H7 (cell line): ENCODE data around the gene TAGLN. TPM values are rescaled to one million over a fixed set of nuclear protein-coding genes. Genes with fewer than 3 reads are reported as not detected.

Experiments used
- DNase-seq: peaks from one replicate; pipeline ENCODE4 v3.0.0; 2012
- H3K27me3 ChIP-seq: 2 replicates; pipeline ENCODE4 v1.6.0; 2011; ENCODE audit warnings: mild to moderate bottlenecking, low read length; ENCODE audit not compliant: control insufficient read depth, insufficient read depth
- H3K36me3 ChIP-seq: replicated peaks from 2 replicates; pipeline ENCODE4 v1.5.1; 2011; ENCODE audit warnings: low read length; ENCODE audit not compliant: control insufficient read depth, insufficient read depth
- H3K4me3 ChIP-seq: 2 replicates; pipeline ENCODE4 v1.5.1; 2011; ENCODE audit warnings: low read depth, mild to moderate bottlenecking, control low read depth, low read length, moderate library complexity; ENCODE audit not compliant: insufficient read depth
- total RNA-seq: library from RNA; depleted of rRNA; stranded (reverse); fragments of >200 nt; shearing (Covaris generic); gene quantifications from 2 replicates; pipeline ENCODE4 v1.2.3, GENCODE V29; 2014

TAGLN gene
- total RNA-seq, 1 experiment from 2014 or later, result 343 TPM

DNA sequence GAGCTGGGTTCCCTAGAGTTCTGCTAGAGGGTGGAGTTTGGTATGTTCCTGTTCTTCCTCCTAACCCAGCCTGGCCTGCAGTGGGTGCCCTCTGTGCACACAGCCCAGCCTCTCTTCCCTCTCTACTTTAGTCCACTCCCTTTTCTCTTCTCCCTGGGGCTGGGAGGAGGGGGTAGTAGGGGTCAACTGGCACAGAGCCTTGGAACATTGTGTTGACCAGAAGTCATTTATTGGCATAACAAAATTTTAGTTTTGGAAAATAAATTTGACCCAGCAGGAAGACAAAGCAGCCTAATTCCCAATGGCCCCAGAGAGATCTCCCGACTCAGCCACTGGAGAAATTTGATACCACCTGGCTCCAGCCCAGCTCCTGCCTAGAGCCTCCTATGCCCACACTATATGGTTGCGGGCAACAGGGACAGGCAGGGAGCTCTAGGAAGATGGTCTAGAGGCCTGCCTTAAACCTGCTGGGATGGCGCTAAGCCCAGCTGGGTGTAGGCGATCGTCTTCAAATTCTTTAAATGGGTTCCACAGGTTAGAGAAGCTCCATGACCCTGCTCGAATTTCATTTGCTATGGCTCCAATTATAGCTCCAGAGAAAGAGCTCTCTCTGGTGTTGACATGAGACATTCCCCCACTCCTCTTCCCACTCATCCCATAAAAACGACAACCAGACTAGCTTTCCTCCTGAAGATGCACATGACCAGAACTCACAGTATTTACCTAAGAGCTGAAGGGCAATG lies 22.8 kb downstream of the TAGLN start:
- DNase-seq, result no peak
- Histone ChIP-seq H3K36me3 (peaks cover 20% of the 10 kb centered on the region), H3K27me3 (no peaks in the 10 kb centered on the region), H3K4me3 (no peak overlapping the region)

- Histone ChIP-seq H3K36me3 (peaks cover 19% of the 10 kb centered on the region), H3K4me3 (no peak overlapping the region), H3K27me3 (no peaks in the 10 kb centered on the region)
- DNase-seq, result no peak
Observed at GRCh38 chr11:117222991-117223740, 24.0 kb downstream of the TAGLN start.

DNA sequence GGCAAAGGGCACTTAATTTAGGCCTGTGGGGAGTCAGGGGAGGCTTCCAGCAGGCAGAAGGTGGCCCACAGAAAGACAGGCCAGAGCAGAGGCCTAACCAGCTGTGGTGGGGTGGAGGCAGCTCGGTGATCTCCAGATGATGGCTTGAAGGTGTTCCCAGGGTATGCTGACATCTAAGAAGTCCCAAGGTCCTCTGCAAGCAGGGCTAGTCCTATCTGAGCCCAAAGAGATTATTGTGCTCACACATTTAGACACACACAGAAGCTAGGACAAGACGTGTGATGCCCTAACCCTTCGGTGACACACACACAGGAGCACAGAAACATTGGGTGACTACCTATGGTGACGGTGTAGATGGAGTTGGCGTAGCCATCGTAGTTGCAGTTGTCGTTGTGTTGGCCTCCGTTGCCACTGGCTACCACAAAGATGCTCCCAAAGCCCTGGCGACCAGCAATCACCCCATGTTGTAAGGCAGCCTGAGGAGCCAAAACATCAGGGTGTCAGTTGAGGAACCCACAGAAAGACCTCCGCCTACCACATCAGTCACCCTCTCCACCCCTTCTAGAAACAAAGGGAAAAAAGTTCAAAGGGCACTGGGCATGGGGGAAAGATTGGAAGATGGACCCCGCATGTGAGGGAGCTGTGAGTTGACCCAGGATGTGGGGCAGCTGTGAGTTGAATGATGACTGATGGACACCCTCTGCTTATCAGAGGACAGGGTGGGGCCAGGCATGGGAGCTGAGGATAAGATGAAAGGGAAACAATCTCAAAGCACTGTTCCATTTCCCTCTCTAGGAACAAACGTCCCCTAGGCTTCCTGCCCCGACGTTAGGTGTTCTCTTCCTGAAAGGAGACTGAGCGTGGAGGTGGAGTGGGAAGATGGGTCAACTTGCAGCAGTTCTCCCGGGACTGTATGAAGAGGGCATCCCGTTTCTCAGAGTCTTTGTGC lies 24.8 kb downstream of the TAGLN start:
- no peak for DNase-seq
- no peak overlapping the region for H3K4me3 ChIP-seq
- peaks cover 20% of the 10 kb centered on the region for H3K36me3 ChIP-seq
- H3K27me3 ChIP-seq, result no peaks in the 10 kb centered on the region

- H3K27me3 ChIP-seq, result no peaks in the 10 kb centered on the region
- no peak for DNase-seq
- peaks cover 18% of the 10 kb centered on the region for H3K36me3 ChIP-seq
- no peak overlapping the region for H3K4me3 ChIP-seq
Observed at GRCh38 chr11:117225553-117226170, 26.5 kb downstream of the TAGLN start.

GRCh38 chr11:117226388-117227385 lies 27.5 kb downstream of the TAGLN start:
- peaks cover 18% of the 10 kb centered on the region for H3K36me3 ChIP-seq
- H3K4me3 ChIP-seq, result no peak overlapping the region
- no peaks in the 10 kb centered on the region for H3K27me3 ChIP-seq
- peak; percentile 88 for DNase-seq

DNA sequence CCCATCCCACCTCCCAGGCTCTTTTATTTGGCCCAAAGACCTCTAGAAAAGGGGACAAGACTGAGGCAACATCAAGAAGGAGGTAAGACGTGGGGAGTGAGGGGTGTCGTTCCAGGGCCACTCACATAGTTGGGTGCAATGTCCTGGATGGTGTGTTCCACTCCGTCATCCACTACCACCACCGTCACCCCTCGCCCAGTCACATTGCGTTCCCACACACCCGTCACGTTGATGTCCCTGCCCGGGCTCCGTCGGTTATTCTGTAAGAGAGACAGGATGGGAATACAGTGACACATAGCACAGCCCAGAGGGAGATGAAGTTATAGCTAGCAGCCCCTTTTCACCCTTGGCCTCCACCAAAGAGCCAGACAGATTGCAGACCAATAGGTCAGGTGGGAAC lies 28.9 kb downstream of the TAGLN start:
- Histone ChIP-seq H3K36me3 (peaks cover 18% of the 10 kb centered on the region), H3K4me3 (no peak overlapping the region), H3K27me3 (no peaks in the 10 kb centered on the region)
- no peak for DNase-seq

DNA sequence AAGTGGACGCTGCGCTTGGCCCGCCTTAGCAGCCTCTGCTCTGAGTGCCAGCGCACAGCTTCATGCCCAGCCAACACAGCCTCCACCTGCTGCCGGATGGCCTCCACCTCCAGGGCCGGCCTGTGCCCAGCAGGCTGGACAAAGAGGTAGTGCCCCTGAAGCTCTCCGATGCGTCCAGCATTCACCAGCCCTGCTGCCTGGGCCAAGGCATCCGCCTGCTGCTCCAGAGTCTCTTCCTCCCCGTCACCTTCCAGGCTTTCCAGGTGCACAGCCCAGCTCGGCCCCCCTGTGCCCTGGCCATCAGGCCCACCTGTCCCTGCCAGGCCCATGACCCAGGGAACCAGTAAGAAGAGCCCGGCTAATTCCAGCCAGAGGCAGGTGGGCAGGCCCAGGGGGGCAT lies 30.2 kb downstream of the TAGLN start:
- no peak for DNase-seq
- peaks cover 13% of the 10 kb centered on the region for H3K36me3 ChIP-seq
- H3K4me3 ChIP-seq, result no peak overlapping the region
- H3K27me3 ChIP-seq, result no peaks in the 10 kb centered on the region

DNA sequence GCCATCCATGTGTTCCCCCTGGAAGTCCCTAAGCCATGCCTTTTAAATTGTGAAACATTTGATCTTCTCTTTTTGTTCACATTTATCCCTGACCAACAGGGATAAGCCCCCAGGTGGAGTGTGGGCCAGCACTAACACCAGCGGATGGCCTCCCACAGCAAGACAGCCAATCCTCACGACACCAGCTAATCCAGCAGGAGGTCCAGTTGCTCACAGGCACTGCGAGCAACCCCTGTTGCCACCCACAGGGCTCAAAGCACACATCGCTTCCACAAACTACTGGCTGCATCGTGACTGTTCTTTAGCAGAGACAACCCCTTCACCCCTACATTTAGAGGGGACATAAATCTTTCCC lies 30.7 kb downstream of the TAGLN start:
- DNase-seq, result no peak
- peaks cover 13% of the 10 kb centered on the region for H3K36me3 ChIP-seq
- no peaks in the 10 kb centered on the region for H3K27me3 ChIP-seq
- no peak overlapping the region for H3K4me3 ChIP-seq

DNA sequence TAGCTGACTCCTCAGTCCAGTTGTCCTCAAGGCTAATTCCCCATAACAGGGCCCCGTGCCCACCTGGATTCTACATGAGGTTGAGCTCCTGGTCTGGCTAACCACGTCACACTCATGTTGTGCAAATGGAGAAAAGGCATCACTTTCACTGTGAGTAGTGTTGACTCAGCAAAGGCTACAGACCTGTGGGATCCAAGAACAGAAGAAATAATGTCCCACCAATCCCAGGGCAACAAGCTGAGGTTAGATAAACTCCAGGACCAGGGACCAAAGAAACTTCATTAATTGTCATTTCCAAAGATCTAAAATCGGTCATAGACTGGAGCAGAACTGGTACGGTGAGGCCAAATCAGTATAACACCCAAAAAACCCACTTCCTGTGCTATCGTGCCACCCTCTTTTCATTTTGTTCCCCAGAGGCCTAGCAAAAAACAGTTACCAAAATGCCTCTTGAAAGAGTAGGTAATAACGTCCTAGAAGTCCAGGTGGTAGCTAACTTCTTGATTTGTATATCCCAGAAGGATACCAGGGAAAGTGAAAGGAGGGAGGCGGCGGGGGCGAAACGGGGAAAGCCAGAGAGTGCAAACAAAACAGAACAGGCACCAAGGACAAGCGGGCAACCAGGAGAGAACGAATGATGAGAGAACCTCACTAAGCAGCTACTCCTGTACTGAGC lies 31.3 kb downstream of the TAGLN start:
- DNase-seq, result no peak
- Histone ChIP-seq H3K27me3 (no peaks in the 10 kb centered on the region), H3K36me3 (peaks cover 13% of the 10 kb centered on the region), H3K4me3 (no peak overlapping the region)

DNA sequence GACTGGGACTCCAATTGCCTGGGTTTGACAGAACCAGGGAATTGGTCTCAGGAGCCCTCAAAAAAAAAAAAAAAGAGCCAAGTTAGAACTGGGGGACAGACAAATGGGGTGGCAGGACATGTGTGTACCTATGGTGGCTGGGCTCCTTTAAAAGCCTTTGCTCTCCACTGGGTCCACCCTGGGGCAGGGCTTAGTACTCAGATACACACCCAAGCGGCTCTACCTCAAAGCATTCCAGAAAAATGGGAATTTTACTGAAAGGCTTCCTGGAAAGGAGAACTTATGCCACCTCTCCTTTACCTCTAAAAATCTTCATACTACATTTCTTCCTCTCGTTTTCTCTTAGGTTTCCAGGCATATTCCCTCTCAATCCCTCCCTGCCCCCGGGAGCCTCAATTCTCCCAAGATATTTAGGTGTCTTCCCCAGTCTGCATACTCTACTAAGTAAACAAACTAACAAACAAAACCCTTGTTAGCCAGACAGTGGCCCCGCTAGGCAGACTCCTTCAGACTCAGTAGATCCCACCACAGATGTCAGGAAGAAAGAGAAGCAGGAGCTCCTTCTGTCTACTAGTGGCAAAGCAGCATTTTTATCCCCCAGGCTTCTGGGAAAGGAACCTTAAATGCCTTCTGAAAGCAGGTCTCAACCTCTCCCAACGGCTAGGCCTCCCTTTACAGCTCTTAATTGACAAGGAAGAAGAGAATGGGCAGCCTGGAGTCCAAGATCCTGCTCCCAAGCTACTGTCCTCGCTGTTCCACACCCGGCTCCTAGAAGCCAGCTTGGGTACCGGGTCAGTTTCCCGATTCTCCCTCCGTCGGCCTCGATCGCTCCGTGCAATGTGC lies 32.0 kb downstream of the TAGLN start:
- DNase-seq, result no peak
- H3K27me3 ChIP-seq, result no peaks in the 10 kb centered on the region
- peak overlapping the region; percentile 90 for H3K4me3 ChIP-seq
- H3K36me3 ChIP-seq, result peaks cover 12% of the 10 kb centered on the region

- peak within 1 kb of the TSS; percentile 90 for H3K4me3 ChIP-seq
- H3K36me3 ChIP-seq, result peaks cover 12% of the 10 kb centered on the region
- DNase-seq, result no peak
- H3K27me3 ChIP-seq, result no peaks in the 10 kb centered on the region
Observed at GRCh38 chr11:117231842-117232091, 32.6 kb downstream of the TAGLN start, which contains the start of gene PCSK7. TSS of gene PCSK7 (minus strand) at chr11:117232073. CDS start at chr11:117229844, 2,229 bp downstream.

DNA sequence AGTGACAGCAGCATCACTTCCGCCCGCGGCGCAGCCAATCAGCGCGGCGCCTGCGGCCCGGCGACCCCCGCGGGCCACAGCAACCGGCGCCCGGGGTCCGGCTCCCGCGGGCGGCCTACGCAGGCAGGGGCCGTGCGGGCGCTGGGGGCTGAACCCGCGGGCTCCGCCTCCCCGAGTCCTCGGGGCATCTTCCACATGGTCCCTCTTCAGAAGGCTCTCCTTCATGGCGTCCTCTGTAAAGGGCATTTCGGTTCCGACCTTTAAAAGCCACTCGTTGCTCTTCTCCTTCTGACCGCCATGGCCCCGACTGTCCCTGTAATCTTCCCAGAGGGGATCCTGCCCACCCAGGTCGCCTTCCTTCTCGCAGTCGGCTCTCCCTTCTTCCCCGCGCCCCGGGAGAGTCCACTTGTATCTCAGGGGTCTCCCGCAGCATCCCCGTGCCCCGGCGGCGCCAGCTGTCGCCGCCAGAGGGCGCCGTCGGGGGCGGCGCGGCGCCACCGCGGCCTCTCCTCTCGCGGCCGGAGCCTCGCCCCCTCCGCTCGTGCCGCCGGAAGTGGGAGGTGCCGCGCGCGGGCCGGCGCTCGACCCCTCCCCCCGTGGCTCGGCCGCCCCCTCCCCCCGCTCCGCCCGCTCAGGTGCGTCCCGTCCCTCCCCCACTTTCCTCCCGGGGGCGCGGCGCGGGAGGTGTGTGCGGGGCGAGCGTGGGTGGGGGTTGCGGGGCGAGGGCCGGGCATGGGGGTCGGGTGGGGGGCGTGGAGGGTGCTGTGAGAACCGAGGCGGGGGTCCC lies 33.1 kb downstream of the TAGLN start, which contains the start of gene RNF214:
Gene RNF214 (plus strand): TSS at position 580 of the 787 bp plus-strand sequence. CDS start 1,602 bp downstream, outside the sequence.
- peak; percentile 100 for DNase-seq

More for the DNA sequence above, 33.1 kb downstream of the TAGLN start, which contains the start of gene RNF214:
- Histone ChIP-seq H3K36me3 (peaks cover 7% of the 10 kb centered on the region), H3K27me3 (no peaks in the 10 kb centered on the region), H3K4me3 (peak within 1 kb of the TSS; percentile 90)
